Activated gamma-delta T cell treated with anti-CD3 and anti-CD28 coated beads, Interleukin-2, amount 50 U/mL, for 16 hours (primary cell): ENCODE results near the gene DNAJC17.

ENCODE experiments used
- DNase-seq: peaks from one replicate; pipeline ENCODE4 v3.0.0-alpha.2; 2020; ENCODE audit warnings: low read depth

Gene DNAJC17

GRCh38 chr15:40830884-40831283 lies 23.6 kb upstream of the DNAJC17 start:
- no peak for DNase-seq

- no peak for DNase-seq
Observed at GRCh38 chr15:40829115-40829514, 21.8 kb upstream of the DNAJC17 start.

DNA sequence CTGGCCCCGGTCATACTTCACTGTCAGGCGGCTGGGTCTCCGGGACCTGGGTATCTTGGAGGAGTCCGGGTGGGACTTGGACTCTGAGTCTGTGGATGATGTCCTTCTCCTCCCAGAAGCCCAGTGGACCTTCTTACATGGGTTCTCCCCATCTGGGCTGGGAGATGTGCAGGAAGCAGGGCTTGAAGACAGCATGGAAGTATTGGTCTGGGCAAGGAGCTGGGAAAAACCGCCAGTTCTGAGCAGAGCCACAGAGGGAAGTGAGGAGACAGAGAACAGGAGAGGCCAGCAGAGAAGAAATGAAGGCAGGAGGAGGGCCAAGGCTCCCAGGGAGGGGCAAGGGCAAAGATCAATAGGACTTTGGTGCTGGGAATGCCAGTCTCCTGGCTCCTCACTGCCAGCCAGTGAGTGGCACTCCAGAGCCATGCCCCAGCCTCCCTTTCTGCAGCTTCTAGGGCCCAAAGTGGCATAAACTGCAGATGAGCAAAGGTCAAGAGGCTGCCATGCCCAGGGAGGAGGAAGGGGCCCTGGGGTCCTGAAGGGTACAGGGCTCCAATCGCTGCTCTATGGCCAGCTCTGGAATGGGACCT lies 21.3 kb upstream of the DNAJC17 start, which contains the start of gene PPP1R14D:
TSS of gene PPP1R14D (minus strand) at position 262 of the 590 bp plus-strand sequence. CDS start at position 195, 67 bp downstream.
- DNase-seq, result no peak

- DNase-seq, result no peak
Observed at GRCh38 chr15:40826423-40827075, 19.3 kb upstream of the DNAJC17 start.

DNA sequence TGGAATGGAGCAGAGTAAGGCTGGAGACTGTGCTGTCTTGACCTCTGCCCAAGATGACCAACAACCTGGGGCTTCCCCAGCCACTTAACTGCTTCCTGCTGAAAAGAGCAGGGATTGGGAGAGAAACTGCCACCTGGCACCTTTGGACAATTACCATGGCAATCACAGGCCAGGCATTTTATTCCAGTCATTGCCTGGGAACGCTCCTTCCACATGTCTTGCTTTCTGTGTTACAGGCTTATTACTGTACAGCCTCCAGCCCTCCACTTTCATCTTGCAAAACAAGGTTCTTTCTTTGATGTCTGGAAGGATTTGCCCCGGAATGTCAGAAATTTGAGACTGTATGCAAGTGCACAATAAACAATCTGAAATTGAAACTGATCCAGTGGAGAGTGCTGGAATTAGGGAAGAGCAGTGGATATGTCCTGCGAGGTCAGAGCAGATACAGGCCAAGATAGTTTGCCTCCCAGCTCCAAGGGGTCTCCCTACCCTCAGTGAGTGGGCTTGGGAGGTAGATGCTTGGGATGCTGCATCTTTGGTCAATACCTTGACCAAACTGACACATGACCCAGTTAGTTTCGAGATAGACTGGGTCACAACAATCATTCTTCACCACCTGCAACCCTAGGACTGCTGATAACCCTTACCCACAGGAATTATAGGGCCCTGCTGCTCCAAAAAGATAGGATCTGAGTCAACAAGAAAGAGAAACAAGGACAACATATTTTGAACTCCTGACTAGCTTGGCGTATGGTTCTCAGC lies 18.6 kb upstream of the DNAJC17 start:
- no peak for DNase-seq

- DNase-seq, result no peak
Observed at GRCh38 chr15:40823572-40824343, 16.5 kb upstream of the DNAJC17 start.

DNA sequence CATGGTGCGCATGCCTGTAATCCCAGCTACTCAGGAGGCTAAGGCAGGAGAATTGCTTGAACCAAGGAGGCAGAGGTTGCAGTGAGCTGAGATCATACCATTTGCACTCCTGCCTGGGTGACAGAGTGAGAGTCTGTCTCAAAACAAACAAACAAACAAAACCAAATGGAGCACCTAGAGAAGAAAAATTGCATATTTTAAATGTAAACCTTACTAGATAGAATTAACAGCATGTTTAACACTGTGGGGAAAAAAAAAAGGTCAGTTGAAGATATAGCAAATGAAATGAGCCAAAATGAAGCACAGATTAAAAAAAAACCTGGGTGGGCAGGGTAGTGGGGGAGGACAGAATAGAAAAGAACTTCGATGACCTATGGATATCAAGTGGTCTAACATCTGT lies 13.9 kb upstream of the DNAJC17 start:
- DNase-seq, result no peak

- DNase-seq, result no peak
Observed at GRCh38 chr15:40819048-40819447, 11.8 kb upstream of the DNAJC17 start.

- DNase-seq, result no peak
Observed at GRCh38 chr15:40815042-40815698, 7.9 kb upstream of the DNAJC17 start.

- DNase-seq, result no peak
Observed at GRCh38 chr15:40812721-40813425, 5.6 kb upstream of the DNAJC17 start.

GRCh38 chr15:40808861-40809450 lies 1.7 kb upstream of the DNAJC17 start:
- DNase-seq, result no peak

DNA sequence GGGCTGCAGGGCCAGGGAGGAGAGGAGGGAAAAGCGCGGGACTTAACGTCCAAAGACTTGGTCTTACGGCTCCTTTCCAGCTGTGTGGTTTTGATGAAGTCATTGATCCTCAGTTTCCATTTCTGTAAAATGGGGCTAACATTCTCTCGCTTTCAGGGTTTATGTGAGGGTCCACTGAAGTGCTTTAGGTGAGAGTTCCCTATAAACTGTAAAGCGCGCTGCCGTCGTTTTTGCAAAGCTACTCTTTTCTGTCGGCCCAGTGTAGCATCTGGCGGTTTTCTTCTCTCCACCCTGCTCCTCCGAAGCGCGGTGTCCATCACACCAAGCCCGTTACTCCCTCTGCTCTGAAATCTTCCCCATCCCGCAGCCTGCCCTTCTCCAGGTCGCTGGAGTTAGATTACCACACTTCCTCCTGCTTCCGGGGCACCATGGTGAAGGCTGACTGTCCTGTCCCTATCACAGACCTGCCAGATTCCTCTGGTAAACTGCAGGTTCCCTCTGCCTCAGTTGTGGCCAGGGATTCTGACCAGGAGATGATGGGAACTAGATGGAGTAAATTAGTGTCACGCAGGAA lies 702 bp upstream of the DNAJC17 start:
- DNase-seq, result no peak

- no peak for DNase-seq
Observed at GRCh38 chr15:40806672-40807027, 623 bp downstream of the DNAJC17 start.

GRCh38 chr15:40803688-40804087 lies 3.6 kb downstream of the DNAJC17 start:
- no peak for DNase-seq

- no peak for DNase-seq
Observed at GRCh38 chr15:40803076-40803475, 4.2 kb downstream of the DNAJC17 start.

DNA sequence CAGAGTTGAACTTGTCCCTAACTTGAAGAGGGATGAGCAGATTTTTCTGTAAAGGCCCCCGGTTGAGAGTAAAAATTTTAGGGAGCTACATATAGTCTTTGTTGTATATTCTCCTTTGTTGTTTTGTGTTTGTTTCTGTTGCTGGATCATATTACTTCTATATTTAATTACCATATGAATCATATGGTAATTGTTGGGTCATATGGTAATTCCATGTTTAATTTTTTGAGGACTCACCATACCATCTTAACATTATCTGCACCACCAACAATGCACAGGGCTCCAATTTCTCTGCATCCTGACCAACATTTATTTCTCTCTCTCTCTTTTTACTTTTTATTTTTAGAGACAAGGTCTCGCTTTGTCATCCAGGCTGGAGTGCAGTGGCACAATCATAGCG lies 7.8 kb downstream of the DNAJC17 start:
- DNase-seq, result no peak

- no peak for DNase-seq
Observed at GRCh38 chr15:40796512-40796911, 10.8 kb downstream of the DNAJC17 start.

DNA sequence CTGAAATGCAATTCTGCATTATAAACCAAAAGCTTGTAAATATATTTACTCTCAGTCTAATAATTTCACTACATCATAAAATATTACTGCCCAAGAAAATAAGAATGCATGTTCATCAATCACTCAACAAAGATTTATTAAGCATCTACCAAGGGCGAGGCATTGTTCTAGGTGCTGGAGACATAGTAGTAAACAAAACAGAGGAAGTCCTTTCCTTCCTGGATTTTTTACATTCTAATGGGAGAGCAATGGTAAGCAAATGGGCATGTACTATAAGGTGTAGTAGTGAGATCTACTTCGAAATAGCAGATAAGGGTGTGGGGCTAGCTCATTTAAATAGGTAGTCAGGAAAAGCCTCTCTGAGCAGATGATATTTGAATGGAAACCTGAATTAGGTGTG lies 11.2 kb downstream of the DNAJC17 start:
- no peak for DNase-seq

GRCh38 chr15:40793216-40793989 lies 13.9 kb downstream of the DNAJC17 start:
- DNase-seq, result no peak

- DNase-seq, result no peak
Observed at GRCh38 chr15:40792394-40792793, 14.9 kb downstream of the DNAJC17 start.
